SK-N-SH (cell line): ENCODE measurements around the gene PRMT7.

Experiments
- CTCF ChIP-seq: fragments of 200-600 bp; sonication (generic); IDR thresholded peaks from 2 replicates; pipeline ENCODE4 v1.6.1; 2017; ENCODE audit warnings: antibody characterized with exemption, mild to moderate bottlenecking, moderate library complexity
- EZH2phosphoT487 ChIP-seq: fragments of 200-600 bp; sonication (generic); IDR thresholded peaks from 2 replicates; pipeline ENCODE4 v1.6.1; 2017; ENCODE audit warnings: low read depth, mixed run types, mild to moderate bottlenecking, antibody characterized with exemption, moderate library complexity, borderline replicate concordance
- POLR2AphosphoS5 ChIP-seq: IDR thresholded peaks from 2 replicates; pipeline ENCODE4 v1.6.1; 2012; ENCODE audit warnings: low read depth, low read length
- RAD21 ChIP-seq: IDR thresholded peaks from 2 replicates; pipeline ENCODE4 v1.6.1; 2012; ENCODE audit warnings: mild to moderate bottlenecking, low read length
- SIN3A ChIP-seq: IDR thresholded peaks from 2 replicates; pipeline ENCODE4 v1.6.1; 2012; ENCODE audit warnings: low read depth, mild to moderate bottlenecking, low read length, moderate library complexity, borderline replicate concordance
- TEAD4 ChIP-seq: IDR thresholded peaks from 2 replicates; pipeline ENCODE4 v1.4.0; 2012; ENCODE audit warnings: mild to moderate bottlenecking, borderline replicate concordance; ENCODE audit not compliant: insufficient read depth
- TF ChIP-seq, protein P1 (sequence below): IDR thresholded peaks from 2 replicates; pipeline ENCODE4 v1.4.0; 2012; ENCODE audit warnings: low read depth

- TF ChIP-seq CTCF (no peak), TEAD4 (no peak), EZH2phosphoT487 (no peak), SIN3A (no peak), POLR2AphosphoS5 (no peak), RAD21 (no peak)
- TF ChIP-seq, protein P1, sequence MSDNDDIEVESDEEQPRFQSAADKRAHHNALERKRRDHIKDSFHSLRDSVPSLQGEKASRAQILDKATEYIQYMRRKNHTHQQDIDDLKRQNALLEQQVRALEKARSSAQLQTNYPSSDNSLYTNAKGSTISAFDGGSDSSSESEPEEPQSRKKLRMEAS: no peak
These were observed 73.0 kb downstream of the PRMT7 start for GRCh38 chr16:68383858-68384257.
